Mesothelial cell of epicardium (in vitro differentiated cells): Measurements from ENCODE around the gene TMEM101. TPM values are rescaled to one million over a fixed set of nuclear protein-coding genes. Genes with fewer than 3 reads are reported as not detected.
"Not testable (repeated sequence)": the region's sequence is repeated elsewhere in the genome, so short reads cannot be mapped to it uniquely, and the experiment has no call there.

Experiments
- DNase-seq, 2 experiments: peaks; one replicate each; pipeline ENCODE4 v3.0.0; 2021; ENCODE audit warnings: low spot score in 2 of 2; ENCODE audit not compliant: unreplicated experiment in 2 of 2
- H3K27ac Mint-ChIP-seq: 2 replicates; pipeline ENCODE4 v1.8.0; 2021; ENCODE audit warnings: mixed read lengths
- H3K27me3 Mint-ChIP-seq: 2 replicates; pipeline ENCODE4 v1.8.0; 2021; ENCODE audit warnings: low read depth, mixed read lengths
- H3K36me3 Mint-ChIP-seq: 2 replicates; pipeline ENCODE4 v1.8.0; 2021; ENCODE audit warnings: mixed read lengths
- H3K4me1 Mint-ChIP-seq: 2 replicates; pipeline ENCODE4 v1.8.0; 2021; ENCODE audit warnings: mixed read lengths
- H3K4me3 Mint-ChIP-seq: 2 replicates; pipeline ENCODE4 v1.8.0; 2021; ENCODE audit warnings: mild to moderate bottlenecking, moderate library complexity, mixed read lengths
- H3K9me3 Mint-ChIP-seq: 2 replicates; pipeline ENCODE4 v1.8.0; 2021; ENCODE audit warnings: mixed read lengths
- total RNA-seq: library from RNA; stranded (reverse); gene quantifications from 3 replicates; pipeline ENCODE4 v1.2.1, GENCODE V29; 2021
- TF ChIP-seq, protein P1 (sequence below): fragments of 200-600 bp; sonication (generic); IDR thresholded peaks from one replicate; pipeline ENCODE4 v1.5.0; 2021; ENCODE audit warnings: antibody characterized with exemption; ENCODE audit not compliant: unreplicated experiment

TMEM101 gene
- total RNA-seq, 1 donor from 2014 or later, result 35.8 TPM

DNA sequence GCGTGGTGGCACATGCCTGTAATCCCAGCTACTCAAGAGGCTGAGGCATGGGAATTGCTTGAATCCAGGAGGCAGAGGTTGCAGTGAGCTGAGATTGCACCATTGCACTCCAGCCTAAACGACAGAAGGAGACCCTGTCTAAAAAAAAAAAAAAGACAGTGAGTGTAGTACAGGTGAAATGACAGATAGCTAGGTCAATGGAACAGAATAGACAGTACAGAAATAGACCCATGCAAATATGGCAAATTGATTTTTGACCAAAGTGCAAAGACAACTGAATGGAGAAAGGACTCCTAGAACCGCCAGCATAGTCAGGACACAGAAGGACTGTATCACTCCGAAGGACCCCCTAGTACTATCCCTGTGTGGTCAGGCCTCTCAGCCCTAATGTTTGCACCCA is 44.4 kb downstream of the TMEM101 start:
- Mint-ChIP-seq H3K9me3 (no peaks in the 10 kb centered on the region), H3K36me3 (no peaks in the 10 kb centered on the region), H3K27me3 (peaks cover 52% of the 10 kb centered on the region), H3K4me1 (no peaks in the 10 kb centered on the region), H3K27ac (no peak overlapping the region), H3K4me3 (no peak overlapping the region)
- DNase-seq, result no peak
- TF ChIP-seq, protein P1, sequence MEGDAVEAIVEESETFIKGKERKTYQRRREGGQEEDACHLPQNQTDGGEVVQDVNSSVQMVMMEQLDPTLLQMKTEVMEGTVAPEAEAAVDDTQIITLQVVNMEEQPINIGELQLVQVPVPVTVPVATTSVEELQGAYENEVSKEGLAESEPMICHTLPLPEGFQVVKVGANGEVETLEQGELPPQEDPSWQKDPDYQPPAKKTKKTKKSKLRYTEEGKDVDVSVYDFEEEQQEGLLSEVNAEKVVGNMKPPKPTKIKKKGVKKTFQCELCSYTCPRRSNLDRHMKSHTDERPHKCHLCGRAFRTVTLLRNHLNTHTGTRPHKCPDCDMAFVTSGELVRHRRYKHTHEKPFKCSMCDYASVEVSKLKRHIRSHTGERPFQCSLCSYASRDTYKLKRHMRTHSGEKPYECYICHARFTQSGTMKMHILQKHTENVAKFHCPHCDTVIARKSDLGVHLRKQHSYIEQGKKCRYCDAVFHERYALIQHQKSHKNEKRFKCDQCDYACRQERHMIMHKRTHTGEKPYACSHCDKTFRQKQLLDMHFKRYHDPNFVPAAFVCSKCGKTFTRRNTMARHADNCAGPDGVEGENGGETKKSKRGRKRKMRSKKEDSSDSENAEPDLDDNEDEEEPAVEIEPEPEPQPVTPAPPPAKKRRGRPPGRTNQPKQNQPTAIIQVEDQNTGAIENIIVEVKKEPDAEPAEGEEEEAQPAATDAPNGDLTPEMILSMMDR, result no peak

DNA sequence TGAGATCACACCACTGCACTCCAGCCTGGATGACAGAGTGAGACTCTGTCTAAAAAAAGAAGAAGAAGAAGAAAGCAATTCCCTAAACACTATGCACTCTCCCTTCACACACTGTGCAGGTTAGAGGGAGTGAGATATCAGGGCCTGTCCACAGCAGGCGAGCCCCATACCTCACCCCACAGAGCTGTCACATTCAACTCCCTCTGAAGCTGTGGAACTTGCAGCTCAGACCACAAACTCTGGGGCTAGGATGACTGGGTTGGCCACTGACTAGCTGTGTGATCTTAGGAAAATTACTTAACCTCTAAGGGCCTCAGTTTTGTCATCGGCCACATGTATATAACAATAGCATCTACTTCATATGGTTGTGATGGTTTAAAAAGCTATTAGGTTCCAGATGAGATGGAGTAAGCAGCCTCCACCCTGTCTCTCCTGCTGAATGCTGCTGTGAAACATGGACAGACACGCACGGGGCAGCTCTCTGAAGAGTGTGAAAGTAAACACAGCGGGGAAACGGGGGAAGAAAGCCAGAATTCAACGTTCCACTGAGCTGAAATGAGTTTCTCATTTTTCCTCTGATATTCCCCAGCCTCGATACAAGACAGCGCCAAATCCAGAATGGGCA is 47.4 kb downstream of the TMEM101 start:
- no peak overlapping the region for H3K27ac Mint-ChIP-seq
- H3K27me3 Mint-ChIP-seq, result peaks cover 60% of the 10 kb centered on the region
- no peak overlapping the region for H3K4me3 Mint-ChIP-seq
- H3K9me3 Mint-ChIP-seq, result no peaks in the 10 kb centered on the region
- DNase-seq, result no peak
- TF ChIP-seq, protein P1, result no peak
- no peaks in the 10 kb centered on the region for H3K4me1 Mint-ChIP-seq
- H3K36me3 Mint-ChIP-seq, result no peaks in the 10 kb centered on the region

DNA sequence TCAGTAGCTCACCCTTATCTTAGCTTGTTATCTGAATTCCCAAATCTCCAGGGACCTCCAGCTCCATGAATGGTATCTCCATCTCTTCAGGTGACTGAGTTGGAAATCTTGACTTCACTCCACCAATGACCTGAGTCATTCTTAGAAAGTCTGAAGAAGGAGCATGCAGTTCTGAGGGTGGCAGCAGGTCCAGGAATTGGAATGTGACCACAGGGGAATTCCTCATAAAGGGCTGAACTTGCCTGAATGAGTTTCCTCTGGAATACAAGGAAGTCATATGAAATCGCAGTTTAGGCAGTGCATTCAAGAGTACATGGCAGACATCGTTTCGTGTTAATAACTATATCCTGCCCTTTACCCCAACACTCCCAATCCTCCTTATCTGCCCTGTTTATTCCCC is 48.5 kb downstream of the TMEM101 start:
- no peak overlapping the region for H3K27ac Mint-ChIP-seq
- no peaks in the 10 kb centered on the region for H3K36me3 Mint-ChIP-seq
- TF ChIP-seq, protein P1, result no peak
- H3K4me3 Mint-ChIP-seq, result no peak overlapping the region
- H3K9me3 Mint-ChIP-seq, result no peaks in the 10 kb centered on the region
- H3K4me1 Mint-ChIP-seq, result no peaks in the 10 kb centered on the region
- peaks cover 61% of the 10 kb centered on the region for H3K27me3 Mint-ChIP-seq
- no peak for DNase-seq

DNA sequence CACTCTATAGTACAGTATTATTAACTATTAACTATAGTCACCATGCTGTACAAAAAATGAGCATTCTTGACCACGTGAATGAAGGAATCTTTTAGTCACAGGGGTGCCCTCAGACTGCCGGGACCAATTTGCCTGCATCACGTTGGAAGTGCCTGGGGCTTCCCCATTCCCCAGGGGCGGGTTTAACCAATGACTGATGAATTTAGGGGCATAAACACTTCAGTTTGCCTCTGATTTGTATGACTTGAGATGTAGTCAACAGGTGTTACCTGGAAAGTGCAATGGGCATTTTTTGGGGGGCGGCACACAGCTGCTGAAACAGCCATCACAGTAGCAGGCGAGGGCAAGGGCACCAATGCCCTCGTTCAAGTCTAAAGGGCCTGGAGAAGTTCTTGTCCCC is 52.3 kb downstream of the TMEM101 start:
- no peak for DNase-seq
- no peak overlapping the region for H3K4me3 Mint-ChIP-seq
- TF ChIP-seq, protein P1, result no peak
- H3K27me3 Mint-ChIP-seq, result peaks cover 45% of the 10 kb centered on the region
- H3K27ac Mint-ChIP-seq, result no peak overlapping the region
- no peaks in the 10 kb centered on the region for H3K4me1 Mint-ChIP-seq
- no peaks in the 10 kb centered on the region for H3K36me3 Mint-ChIP-seq
- H3K9me3 Mint-ChIP-seq, result no peaks in the 10 kb centered on the region

DNA sequence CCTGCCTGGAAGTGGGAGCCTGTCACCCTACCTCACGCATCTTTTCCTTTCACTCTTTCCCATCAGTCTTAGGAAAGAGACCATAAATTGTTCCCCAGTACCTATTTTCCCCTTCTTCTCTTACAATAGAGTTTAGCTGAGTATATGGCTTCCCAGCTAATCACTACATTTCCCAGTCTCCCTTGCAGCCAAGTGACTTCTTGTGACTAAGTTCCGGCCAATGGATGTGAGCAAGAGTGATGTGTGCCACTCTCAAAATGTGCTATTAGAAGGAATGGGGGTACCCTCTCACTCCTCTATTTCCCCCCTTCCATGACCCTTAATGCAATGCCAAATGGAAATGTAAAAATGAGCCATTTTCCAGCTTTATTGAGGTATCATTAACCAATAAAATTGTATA is 52.8 kb downstream of the TMEM101 start:
- no peak for DNase-seq
- Mint-ChIP-seq H3K9me3 (no peaks in the 10 kb centered on the region), H3K27ac (no peak overlapping the region), H3K4me1 (no peaks in the 10 kb centered on the region), H3K36me3 (no peaks in the 10 kb centered on the region), H3K27me3 (peaks cover 44% of the 10 kb centered on the region), H3K4me3 (no peak overlapping the region)
- TF ChIP-seq, protein P1, result no peak

DNA sequence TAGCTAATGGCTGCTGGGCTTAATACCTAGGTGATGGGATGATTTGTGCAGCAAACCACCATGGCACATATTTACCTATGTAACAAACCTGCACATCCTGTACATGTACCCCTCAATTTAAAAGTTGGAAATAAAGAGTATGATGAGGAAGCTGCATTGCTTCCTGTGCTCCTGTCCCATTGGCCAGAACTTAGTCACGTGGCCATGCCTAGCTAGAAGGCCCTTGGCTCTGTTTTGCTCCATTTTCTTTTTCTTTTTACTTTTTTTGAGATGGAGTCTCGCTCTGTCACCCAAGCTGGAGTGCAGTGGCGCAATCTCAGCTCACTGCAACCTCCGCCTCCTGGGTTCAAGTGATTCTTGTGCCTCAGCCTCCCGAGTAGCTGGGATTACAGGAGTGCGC is 53.5 kb downstream of the TMEM101 start:
- DNase-seq, H3K4me1 Mint-ChIP-seq, H3K9me3 Mint-ChIP-seq, H3K36me3 Mint-ChIP-seq, H3K27ac Mint-ChIP-seq, H3K4me3 Mint-ChIP-seq: not testable (repeated sequence)
- peaks cover 47% of the 10 kb centered on the region for H3K27me3 Mint-ChIP-seq

Other genes with a start within 250 kb of the TMEM101 start
- gene DUSP3, start 236.0 kb downstream of the TMEM101 start, total RNA-seq, result 41.9 to 45.0 TPM (median 42.8 TPM) in 3 replicates
- gene CFAP97D1, start 234.5 kb downstream of the TMEM101 start, total RNA-seq, result 0.07 TPM in 1 of 3 replicates, not detected in the others
- gene MPP3, start 181.8 kb downstream of the TMEM101 start, total RNA-seq, result 22.9 to 24.3 TPM (median 22.9 TPM) in 3 replicates
- 0.18 TPM in 1 of 3 replicates, not detected in the others for gene CD300LG, start 167.8 kb downstream of the TMEM101 start, total RNA-seq
- gene MPP2, start 107.4 kb downstream of the TMEM101 start, total RNA-seq, result 11.6 to 14.1 TPM (median 13.0 TPM) in 3 replicates
- gene PPY, start 72.5 kb downstream of the TMEM101 start, total RNA-seq, result not detected in 3 replicates
- gene PYY, start 61.0 kb downstream of the TMEM101 start, total RNA-seq, result not detected in 3 replicates
- gene NAGS, start 10.3 kb downstream of the TMEM101 start, total RNA-seq, result 0.42 to 0.88 TPM (median 0.82 TPM) in 3 replicates
- gene LSM12, start 51.7 kb upstream of the TMEM101 start, total RNA-seq, result 51.4 to 60.8 TPM (median 58.0 TPM) in 3 replicates
- gene G6PC3, start 55.8 kb upstream of the TMEM101 start, total RNA-seq, result 58.3 to 63.2 TPM (median 61.4 TPM) in 3 replicates
- gene HDAC5, start 108.7 kb upstream of the TMEM101 start, total RNA-seq, result 33.4 to 34.1 TPM (median 33.5 TPM) in 3 replicates
- gene HROB, start 127.0 kb upstream of the TMEM101 start, total RNA-seq, result 6.0 to 6.4 TPM (median 6.2 TPM) in 3 replicates
- gene ASB16, start 155.7 kb upstream of the TMEM101 start, total RNA-seq, result 0.14 to 0.16 TPM in 2 of 3 replicates, not detected in the other
- gene TMUB2, start 172.0 kb upstream of the TMEM101 start, total RNA-seq, result 35.7 to 39.0 TPM (median 37.0 TPM) in 3 replicates
- gene ATXN7L3, start 184.9 kb upstream of the TMEM101 start, total RNA-seq, result 132 to 143 TPM (median 137 TPM) in 3 replicates
- 113 to 120 TPM (median 119 TPM) in 3 replicates for gene UBTF, start 204.7 kb upstream of the TMEM101 start, total RNA-seq